SK-N-MC (cell line): ENCODE measurements around the gene SMG6.

Source experiments
- DNase-seq: peaks from one replicate; pipeline ENCODE4 v3.0.0-alpha.2; 2011; ENCODE audit warnings: low read depth, low spot score
- H3K27ac ChIP-seq: fragments of 200-600 bp; sonication (generic); 2 replicates; pipeline ENCODE4 v1.5.1; 2016; ENCODE audit warnings: mixed run types
- H3K36me3 ChIP-seq: fragments of 200-600 bp; sonication (generic); 2 replicates; pipeline ENCODE4 v1.6.1; 2017; ENCODE audit warnings: antibody characterized with exemption, low read length, mixed read lengths; ENCODE audit not compliant: insufficient read depth
- H3K4me3 ChIP-seq: fragments of 200-600 bp; sonication (generic); 2 replicates; pipeline ENCODE4 v1.5.1; 2016
- H3K9ac ChIP-seq: fragments of 200-600 bp; sonication (generic); 2 replicates; pipeline ENCODE4 v1.8.0; 2017; ENCODE audit warnings: mixed run types, mixed read lengths; ENCODE audit not compliant: insufficient read length
- H3K9me3 ChIP-seq: fragments of 200-600 bp; sonication (generic); 2 replicates; pipeline ENCODE4 v1.6.1; 2017; ENCODE audit warnings: low read depth, mild to moderate bottlenecking, antibody characterized with exemption, low read length, moderate library complexity, mixed read lengths
- EZH2 ChIP-seq: fragments of 200-600 bp; sonication (generic); IDR thresholded peaks from one replicate; pipeline ENCODE4 v1.6.1; 2017; ENCODE audit warnings: antibody characterized with exemption
- FOXP2 ChIP-seq: optimal IDR thresholded peaks from 2 replicates; pipeline ENCODE3; 2011; ENCODE audit warnings: mild to moderate bottlenecking, moderate library complexity; ENCODE audit not compliant: insufficient read depth; ENCODE audit errors: extremely low read length, control extremely low read depth
- POLR2AphosphoS5 ChIP-seq: IDR thresholded peaks from 2 replicates; pipeline ENCODE4 v1.6.1; 2012; ENCODE audit warnings: mild to moderate bottlenecking, low read depth, low read length, borderline replicate concordance

SMG6 gene

DNA sequence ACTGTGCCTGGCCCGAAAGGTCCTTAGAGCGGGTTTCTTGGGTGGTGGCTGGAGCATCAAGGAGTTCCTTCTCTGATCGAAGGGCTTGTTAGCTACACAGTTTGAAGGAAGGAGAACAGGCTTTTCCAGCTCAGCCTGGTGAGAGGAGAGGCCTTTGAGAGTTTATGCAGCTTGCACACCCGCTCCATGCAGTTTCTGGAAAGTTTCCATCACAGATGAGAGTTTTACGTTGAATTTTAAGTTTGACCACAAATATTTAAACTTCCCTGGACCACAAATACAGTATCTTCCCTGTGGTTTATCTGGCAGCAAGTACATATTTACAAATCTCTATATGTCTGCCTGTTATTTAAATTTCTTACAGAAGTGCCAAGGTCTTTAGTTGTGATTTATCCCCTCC is 191.9 kb downstream of the SMG6 start:
- H3K36me3 ChIP-seq, result no peaks in the 10 kb centered on the region
- DNase-seq, result peak; percentile 34
- H3K27ac ChIP-seq, result peak overlapping the region; percentile 72
- H3K9me3 ChIP-seq, result no peaks in the 10 kb centered on the region
- no peak overlapping the region for H3K4me3 ChIP-seq
- TF ChIP-seq FOXP2 (no peak), EZH2 (no peak), POLR2AphosphoS5 (no peak)
- H3K9ac ChIP-seq, result no peak overlapping the region

DNA sequence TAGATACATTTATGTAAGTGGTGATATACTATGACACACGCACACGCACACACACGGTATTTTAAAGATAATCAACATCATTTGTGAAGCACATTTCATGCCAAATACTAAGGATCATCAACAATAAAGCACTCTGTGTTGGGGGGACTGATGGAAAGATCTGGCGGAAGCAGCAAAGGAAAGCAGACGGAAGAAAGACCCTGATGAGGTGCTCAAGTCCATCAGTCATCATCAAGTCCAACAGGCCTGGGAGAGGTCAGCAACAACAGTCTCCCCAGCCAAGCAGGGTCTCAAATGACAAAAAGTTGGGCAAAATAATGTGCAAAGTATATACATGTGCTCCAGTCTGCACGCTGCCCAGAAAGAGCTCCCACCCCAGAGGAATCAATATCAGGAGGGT is 193.1 kb downstream of the SMG6 start:
- no peak overlapping the region for H3K27ac ChIP-seq
- no peaks in the 10 kb centered on the region for H3K36me3 ChIP-seq
- H3K9me3 ChIP-seq, result no peaks in the 10 kb centered on the region
- DNase-seq, result no peak
- no peak for TF ChIP-seq FOXP2
- no peak for TF ChIP-seq POLR2AphosphoS5
- TF ChIP-seq EZH2, result no peak
- H3K9ac ChIP-seq, result no peak overlapping the region
- H3K4me3 ChIP-seq, result no peak overlapping the region

DNA sequence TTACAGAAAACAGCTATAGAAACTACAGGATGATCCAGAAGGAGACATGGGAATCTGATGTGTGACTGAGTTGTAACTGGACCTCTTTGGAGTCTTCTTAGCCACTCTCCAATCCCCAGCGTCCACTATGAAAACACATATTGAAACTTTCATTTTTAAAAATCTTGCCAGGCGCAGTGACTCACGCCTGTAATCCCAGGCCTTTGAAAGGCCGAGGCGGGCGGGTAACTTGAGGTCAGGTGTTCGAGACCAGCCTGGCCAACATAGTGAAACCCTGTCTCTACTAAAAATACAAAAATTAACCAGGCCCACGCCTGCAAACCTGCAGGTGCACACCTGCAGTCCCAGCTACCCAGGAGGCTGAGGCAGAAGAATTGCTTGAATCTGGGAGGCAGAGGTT is 195.4 kb downstream of the SMG6 start:
- Histone ChIP-seq H3K27ac (no peak overlapping the region), H3K9ac (no peak overlapping the region), H3K9me3 (no peaks in the 10 kb centered on the region), H3K4me3 (no peak overlapping the region), H3K36me3 (no peaks in the 10 kb centered on the region)
- DNase-seq, result no peak
- TF ChIP-seq EZH2 (no peak), POLR2AphosphoS5 (no peak), FOXP2 (no peak)

DNA sequence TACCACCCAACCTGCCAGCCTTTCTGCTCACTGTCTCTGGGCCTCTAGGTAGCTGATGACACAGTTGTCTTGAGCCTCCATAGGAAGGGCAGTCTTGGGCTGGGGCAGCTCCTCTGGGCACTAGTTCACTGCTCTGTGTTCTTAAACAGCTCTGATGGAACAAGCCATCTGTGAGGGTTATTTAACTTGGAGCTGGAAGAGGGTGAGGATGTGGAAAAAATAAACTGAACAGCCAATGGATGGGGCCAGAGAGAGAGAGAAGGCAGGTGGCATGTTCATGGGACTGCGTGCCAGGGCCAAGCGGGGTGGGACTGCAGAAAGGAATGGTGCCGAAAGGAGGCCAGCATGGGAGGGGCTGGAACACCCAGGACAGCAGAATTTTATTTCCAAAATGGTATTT is 196.1 kb downstream of the SMG6 start:
- H3K9me3 ChIP-seq, result no peaks in the 10 kb centered on the region
- H3K9ac ChIP-seq, result no peak overlapping the region
- no peaks in the 10 kb centered on the region for H3K36me3 ChIP-seq
- no peak overlapping the region for H3K4me3 ChIP-seq
- DNase-seq, result no peak
- no peak overlapping the region for H3K27ac ChIP-seq
- no peak for TF ChIP-seq EZH2
- TF ChIP-seq FOXP2, result no peak
- TF ChIP-seq POLR2AphosphoS5, result no peak

DNA sequence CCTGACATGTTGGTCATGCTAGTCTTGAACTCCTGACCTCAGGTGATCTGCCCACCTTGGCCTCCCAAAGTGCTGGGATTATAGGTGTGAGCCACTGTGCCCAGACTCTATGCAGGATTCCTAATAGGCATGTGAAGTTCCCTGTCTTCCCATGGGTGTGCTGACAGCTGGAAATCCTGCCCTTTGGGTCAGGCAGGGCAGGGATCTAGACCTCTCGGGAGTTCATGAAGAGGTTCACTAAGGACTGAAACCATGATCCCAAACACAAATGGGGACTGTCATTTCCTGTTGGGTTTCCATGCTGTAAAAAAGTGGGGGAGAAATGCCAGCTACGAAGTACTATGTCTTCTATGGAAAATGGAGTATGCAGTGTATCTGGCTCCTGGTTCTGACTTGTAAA is 196.5 kb downstream of the SMG6 start:
- no peak overlapping the region for H3K4me3 ChIP-seq
- no peak overlapping the region for H3K9ac ChIP-seq
- DNase-seq, result no peak
- H3K27ac ChIP-seq, result no peak overlapping the region
- H3K9me3 ChIP-seq, result no peaks in the 10 kb centered on the region
- TF ChIP-seq FOXP2, result no peak
- TF ChIP-seq EZH2, result no peak
- no peak for TF ChIP-seq POLR2AphosphoS5
- no peaks in the 10 kb centered on the region for H3K36me3 ChIP-seq

DNA sequence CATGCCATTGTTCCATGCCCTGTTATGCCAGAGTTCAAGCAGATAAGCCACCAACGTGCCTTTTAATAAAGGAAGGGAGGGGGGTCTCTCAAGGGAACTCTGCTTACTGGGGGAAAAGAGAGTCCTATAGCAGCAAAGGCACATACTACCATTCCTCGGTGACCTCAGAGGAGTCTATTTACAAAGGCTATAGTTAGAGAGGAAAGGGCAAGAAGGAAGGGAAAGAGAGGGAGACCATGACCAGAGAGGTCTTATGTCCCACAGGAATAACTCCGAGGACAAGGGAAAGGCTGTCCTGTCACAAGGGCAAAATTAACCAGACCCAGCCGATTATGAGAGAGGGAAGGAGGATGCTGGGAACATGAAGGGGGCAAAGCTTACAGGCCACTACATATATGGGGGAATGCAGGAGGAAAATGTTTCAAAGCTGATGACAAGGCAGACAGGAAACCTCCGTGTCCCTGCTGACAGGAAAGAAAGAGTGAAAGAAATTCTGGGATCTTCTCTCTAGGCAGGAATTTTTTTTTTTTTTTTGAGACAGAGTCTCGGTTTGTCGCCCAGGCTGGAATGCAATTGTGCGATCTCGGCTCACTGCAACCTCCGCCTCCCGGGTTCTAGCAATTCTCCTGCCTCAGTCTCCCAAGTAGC is 197.2 kb downstream of the SMG6 start:
- no peak overlapping the region for H3K27ac ChIP-seq

DNA sequence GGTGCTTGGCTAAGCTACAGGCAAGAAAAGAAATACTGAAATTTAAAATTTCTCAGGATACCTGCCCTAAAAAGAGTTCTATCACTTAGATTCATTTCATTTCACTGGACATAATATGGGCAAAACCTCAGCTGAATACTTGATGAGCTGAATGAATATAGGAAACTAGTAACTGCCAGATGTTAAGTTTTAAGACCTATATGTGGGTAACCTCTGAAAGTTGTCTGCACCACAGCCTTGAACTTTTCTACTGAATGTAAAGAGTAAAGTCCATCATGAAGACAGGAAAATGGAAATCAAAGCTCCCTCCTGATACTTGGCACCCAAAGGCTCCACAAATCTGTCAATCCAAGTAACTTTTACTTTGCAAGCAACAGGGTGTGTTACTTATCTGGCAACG is 197.9 kb downstream of the SMG6 start:
- TF ChIP-seq POLR2AphosphoS5 (no peak), EZH2 (no peak), FOXP2 (no peak)
- Histone ChIP-seq H3K27ac (0 out of 2 replicates have a peak overlapping the region, but pooled peaks have one; percentile 42), H3K9ac (no peak overlapping the region), H3K4me3 (no peak overlapping the region), H3K36me3 (no peaks in the 10 kb centered on the region), H3K9me3 (no peaks in the 10 kb centered on the region)
- DNase-seq, result no peak

More for the DNA sequence above, 197.2 kb downstream of the SMG6 start:
- TF ChIP-seq FOXP2, result no peak
- TF ChIP-seq POLR2AphosphoS5, result no peak
- TF ChIP-seq EZH2, result no peak
- no peak overlapping the region for H3K4me3 ChIP-seq
- H3K36me3 ChIP-seq, result no peaks in the 10 kb centered on the region
- DNase-seq, result no peak
- no peak overlapping the region for H3K9ac ChIP-seq
- no peaks in the 10 kb centered on the region for H3K9me3 ChIP-seq

DNA sequence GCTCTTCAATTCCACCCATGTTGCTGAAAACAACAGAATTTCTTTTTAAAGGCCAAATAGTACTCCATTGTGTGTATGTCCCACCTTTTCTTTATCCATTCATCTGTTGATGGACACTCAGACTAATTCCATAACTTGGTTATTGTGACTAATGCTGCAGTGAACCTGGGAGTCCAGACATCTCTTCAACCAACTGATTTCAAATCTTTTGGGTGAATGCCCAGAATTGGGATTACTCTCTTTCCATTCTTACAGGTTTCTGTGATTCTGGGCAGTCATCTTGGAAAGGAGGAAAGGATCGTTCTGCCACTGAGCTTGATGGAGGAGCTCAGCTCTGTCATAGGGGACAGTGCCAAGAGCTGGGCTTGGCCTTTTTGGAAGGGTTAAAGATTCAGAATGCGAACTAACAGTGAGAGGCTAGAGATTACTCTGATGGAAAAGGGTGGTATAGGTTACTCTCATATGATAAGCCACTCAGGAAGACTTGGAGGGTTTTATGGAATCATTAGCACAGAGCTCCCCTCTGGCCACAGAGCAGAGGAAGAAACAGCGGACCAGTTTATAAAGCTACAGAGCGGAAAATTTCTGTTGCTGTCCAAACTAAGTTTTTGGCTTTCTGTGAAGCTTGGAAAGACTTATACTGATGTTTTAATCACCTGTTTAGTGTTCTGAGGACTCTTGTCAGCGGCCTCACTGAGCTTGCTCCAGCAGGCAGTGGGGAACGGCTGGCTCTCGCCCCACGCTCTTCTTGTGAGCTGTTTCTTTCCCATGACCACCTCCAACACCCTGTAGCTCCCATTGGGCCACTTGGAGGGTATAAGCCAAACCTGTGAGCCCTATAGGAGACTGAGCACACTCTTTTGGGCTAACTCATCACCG is 200.4 kb downstream of the SMG6 start:
- H3K9me3 ChIP-seq, result no peaks in the 10 kb centered on the region
- H3K4me3 ChIP-seq, result no peak overlapping the region
- H3K27ac ChIP-seq, result no peak overlapping the region
- TF ChIP-seq EZH2 (no peak), FOXP2 (no peak), POLR2AphosphoS5 (no peak)
- H3K9ac ChIP-seq, result no peak overlapping the region
- no peaks in the 10 kb centered on the region for H3K36me3 ChIP-seq
- no peak for DNase-seq
